HepG2 (cell line): Measurements from ENCODE around the gene RNF114. TPM values are rescaled to one million over a fixed set of nuclear protein-coding genes. Genes with fewer than 3 reads are reported as not detected.

Source experiments
- AGO2 ChIP-seq: fragments of 200-400 bp; formaldehyde crosslinking; optimal IDR thresholded peaks from 2 replicates; pipeline ENCODE3; 2017; ENCODE audit warnings: mild to moderate bottlenecking, low read depth, low read length, moderate library complexity
- ATF2 ChIP-seq: sonication (generic); formaldehyde crosslinking; IDR thresholded peaks from 2 replicates; pipeline ENCODE4 v1.4.0; 2020; ENCODE audit warnings: missing genetic modification reagents
- ATF5 ChIP-seq: sonication (generic); formaldehyde crosslinking; IDR thresholded peaks from 2 replicates; pipeline ENCODE4 v1.4.0; 2020; ENCODE audit warnings: mild to moderate bottlenecking, low read depth, missing genetic modification reagents
- BATF2 ChIP-seq: sonication (generic); formaldehyde crosslinking; IDR thresholded peaks from 2 replicates; pipeline ENCODE4 v1.8.0; 2022; ENCODE audit warnings: mild to moderate bottlenecking, missing genetic modification reagents, moderate library complexity
- CREM ChIP-seq, 2 experiments: sonication (generic) in 1 of 2; formaldehyde crosslinking in 1 of 2; IDR thresholded peaks; 2 replicates each; pipeline versions ENCODE4 v1.4.0 to v1.6.1; 2016 to 2020; ENCODE audit warnings: antibody characterized with exemption in 1 of 2, mild to moderate bottlenecking in 1 of 2, missing genetic modification reagents in 1 of 2
- EED ChIP-seq: sonication (generic); formaldehyde crosslinking; IDR thresholded peaks from 2 replicates; pipeline ENCODE4 v1.5.0; 2020; ENCODE audit warnings: mild to moderate bottlenecking, missing genetic modification reagents
- GMEB1 ChIP-seq: sonication (generic); formaldehyde crosslinking; IDR thresholded peaks from 2 replicates; pipeline ENCODE4 v1.5.1; 2020; ENCODE audit warnings: missing genetic modification reagents, mild to moderate bottlenecking, borderline replicate concordance
- HHEX ChIP-seq: IDR thresholded peaks from 2 replicates; pipeline ENCODE4 v1.6.1; 2016; ENCODE audit warnings: control low read depth
- MEIS2 ChIP-seq: sonication (generic); formaldehyde crosslinking; IDR thresholded peaks from 2 replicates; pipeline ENCODE4 v1.9.0; 2021; ENCODE audit warnings: mild to moderate bottlenecking, missing genetic modification reagents
- NFKBIZ ChIP-seq: IDR thresholded peaks from 2 replicates; pipeline ENCODE4 v1.6.1; 2018; ENCODE audit warnings: missing genetic modification reagents, missing compliant biosample characterization
- RXRB ChIP-seq: IDR thresholded peaks from 2 replicates; pipeline ENCODE4 v1.6.1; 2016; ENCODE audit warnings: borderline replicate concordance, missing genetic modification reagents, missing compliant biosample characterization
- YY1 ChIP-seq: IDR thresholded peaks from 2 replicates; pipeline ENCODE4 v1.6.1; 2011; ENCODE audit warnings: low read length, low read depth, moderate library complexity, mild to moderate bottlenecking; ENCODE audit not compliant: insufficient read depth, insufficient replicate concordance
- ZHX1 ChIP-seq: sonication (generic); formaldehyde crosslinking; IDR thresholded peaks from 2 replicates; pipeline ENCODE4 v1.8.1; 2022; ENCODE audit warnings: low read depth, mild to moderate bottlenecking, missing genetic modification reagents
- ZNF136 ChIP-seq: sonication (generic); formaldehyde crosslinking; IDR thresholded peaks from 2 replicates; pipeline ENCODE4 v1.8.1; 2022; ENCODE audit warnings: low read depth, mild to moderate bottlenecking, moderate library complexity, missing genetic modification reagents
- ZNF264 ChIP-seq: sonication (generic); formaldehyde crosslinking; IDR thresholded peaks from 2 replicates; pipeline ENCODE4 v1.4.0; 2020; ENCODE audit warnings: missing genetic modification reagents
- ZNF496 ChIP-seq: sonication (generic); formaldehyde crosslinking; IDR thresholded peaks from 2 replicates; pipeline ENCODE4 v1.8.1; 2023; ENCODE audit warnings: mild to moderate bottlenecking, moderate library complexity, missing genetic modification reagents; ENCODE audit not compliant: insufficient replicate concordance
- ZNF652 ChIP-seq: IDR thresholded peaks from 2 replicates; pipeline ENCODE4 v1.6.1; 2016; ENCODE audit warnings: low read depth, borderline replicate concordance
- polyA plus RNA-seq, 8 experiments: library from polyadenylated mRNA; depleted of rRNA in 3 of 8; stranded (reverse) in 7 of 8; unstranded in 1 of 8; fragments of >200 nt; fragmentation: Illumina TruSeq in 4 of 8; extraction: Trizol in 4 of 8; gene quantifications; 2 replicates each; pipeline versions ENCODE4 v1.2.1 to v1.2.3, GENCODE V29; 2011 to 2016; ENCODE audit warnings: low read depth in 4 of 8, missing spikeins in 1 of 8, mixed read lengths in 1 of 8; ENCODE audit not compliant: insufficient read depth in 1 of 8
- total RNA-seq, 5 experiments: library from RNA; depleted of rRNA; stranded (reverse); fragments of >200 nt; fragmentation: Illumina TruSeq; extraction: Trizol; gene quantifications; 2 replicates each; pipeline ENCODE4 v1.2.3, GENCODE V29; 2016; ENCODE audit warnings: low read depth in 1 of 5

RNF114 gene
- total and polyA plus RNA-seq, 2 of the 13 experiments (the other 11 are each of a cell fraction or from before 2014, with no cell fraction given), result 119 to 126 TPM

GRCh38 chr20:49948809-49949507 is 12.8 kb downstream of the RNF114 start (continued):
- TF ChIP-seq ATF5 (CRISPR knock-in tag) (no peak), CREM (IDR thresholded peaks at IDR 0.05) (peak; percentile 43; the same call in 1 of the 2 replicates), CREM (CRISPR knock-in tag; IDR thresholded peaks at IDR 0.05) (no peak), ZNF264 (CRISPR knock-in tag) (no peak), MEIS2 (CRISPR knock-in tag) (no peak), RXRB (CRISPR knock-in tag) (no peak), GMEB1 (CRISPR knock-in tag) (no peak; the same call in 1 of the 2 replicates), HHEX (no peak), AGO2 (no peak), YY1 (no peak), ATF2 (no peak), ZNF496 (CRISPR knock-in tag) (no peak), NFKBIZ (CRISPR knock-in tag) (peak; percentile 51; the same call in 1 of the 2 replicates), BATF2 (CRISPR knock-in tag) (no peak), ZNF652 (CRISPR knock-in tag) (no peak), EED (CRISPR knock-in tag) (no peak; the same call in 1 of the 2 replicates), ZNF136 (CRISPR knock-in tag) (0 out of 2 replicates have a peak, but pooled peaks have one; percentile 44), ZHX1 (CRISPR knock-in tag) (no peak)
